ENCODE data around the gene POMC.

DNA sequence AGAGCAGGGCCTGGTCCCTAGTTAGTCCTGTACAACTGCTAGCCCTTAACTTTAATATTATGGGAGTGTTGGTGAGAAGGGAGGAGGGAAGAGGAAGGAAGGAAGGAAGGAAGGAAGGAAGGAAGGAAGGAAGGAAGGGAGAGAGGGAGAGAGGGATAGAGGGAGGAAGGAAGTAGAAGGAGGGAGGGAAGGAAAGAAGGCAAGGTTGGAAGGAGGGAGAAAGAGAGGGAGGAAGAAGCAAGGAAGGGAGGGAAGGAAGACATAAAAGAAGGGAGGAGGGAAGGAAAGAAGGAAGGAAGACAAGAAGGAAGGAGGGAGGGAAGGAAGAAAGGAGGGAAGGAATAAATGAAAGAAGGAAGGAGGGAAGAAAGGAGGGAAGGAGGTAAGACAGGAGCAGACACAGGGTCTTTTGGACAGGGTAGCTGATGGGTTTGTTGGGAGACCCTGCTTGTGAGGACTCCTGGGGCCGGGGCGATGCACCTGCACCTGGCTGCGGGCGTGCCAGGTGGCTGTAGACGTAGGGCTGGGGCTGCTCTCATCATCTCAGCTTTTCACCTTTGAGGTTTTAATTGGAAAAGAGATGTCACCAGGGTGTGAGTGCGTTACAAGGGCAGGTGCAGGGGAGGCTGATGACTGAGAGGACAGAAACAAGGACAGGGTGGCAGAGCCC, 5.9 kb upstream of the POMC start:
- TF ChIP-seq CTCF (IDR thresholded peaks at IDR 0.05; ENCODE audit: insufficient read depth, low read length, poor library complexity, severe bottlenecking) (no peak), EZH2phosphoT487 (conservative IDR thresholded peaks at IDR 0.05; ENCODE audit: low read length) (no peak)
